ENCODE data around the gene LIPG. TPM values are rescaled to one million over a fixed set of nuclear protein-coding genes. Genes with fewer than 3 reads are reported as not detected.

The LIPG gene
- total RNA-seq, 1 donor from 2014 or later, result not detected

DNA sequence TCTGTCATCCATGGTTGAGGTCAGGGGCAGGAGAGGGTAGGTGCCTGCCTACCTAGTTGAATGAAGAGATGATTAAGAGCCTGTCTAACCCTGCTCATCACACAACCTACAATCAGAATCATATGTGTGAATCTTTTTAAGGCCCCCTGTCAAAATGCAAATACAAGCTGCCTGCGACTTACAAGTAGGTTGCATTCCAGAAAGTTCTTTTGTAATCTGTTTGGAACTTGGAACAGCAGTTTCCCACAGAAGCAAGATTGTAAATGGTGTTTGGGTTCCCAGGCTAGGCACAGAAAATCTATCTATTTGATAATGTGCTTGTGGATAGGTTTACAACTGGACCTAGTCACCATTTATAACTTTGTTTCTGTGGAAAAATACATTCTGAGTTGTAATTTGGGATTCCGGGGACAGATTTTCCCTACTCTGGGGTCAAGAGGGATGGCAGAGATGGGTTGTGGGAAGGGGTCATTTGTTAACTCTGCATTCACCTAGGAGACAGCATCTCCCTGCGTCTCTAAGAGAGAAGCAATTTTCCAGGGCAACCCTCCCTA is 4.4 kb downstream of the LIPG start:
- DNase-seq, result no peak
- Histone ChIP-seq H3K4me1 (peaks cover 24% of the 10 kb centered on the region), H3K36me3 (no peaks in the 10 kb centered on the region), H3K9me3 (replicated peaks) (no peaks in the 10 kb centered on the region), H3K27ac (replicated peaks) (no peak overlapping the region), H3K27me3 (ENCODE audit: low read depth) (peaks cover 76% of the 10 kb centered on the region), H3K4me3 (no peak overlapping the region)
- intact Hi-C loops (cut with micrococcal nuclease), result no loop called here
- TF ChIP-seq, protein P1, sequence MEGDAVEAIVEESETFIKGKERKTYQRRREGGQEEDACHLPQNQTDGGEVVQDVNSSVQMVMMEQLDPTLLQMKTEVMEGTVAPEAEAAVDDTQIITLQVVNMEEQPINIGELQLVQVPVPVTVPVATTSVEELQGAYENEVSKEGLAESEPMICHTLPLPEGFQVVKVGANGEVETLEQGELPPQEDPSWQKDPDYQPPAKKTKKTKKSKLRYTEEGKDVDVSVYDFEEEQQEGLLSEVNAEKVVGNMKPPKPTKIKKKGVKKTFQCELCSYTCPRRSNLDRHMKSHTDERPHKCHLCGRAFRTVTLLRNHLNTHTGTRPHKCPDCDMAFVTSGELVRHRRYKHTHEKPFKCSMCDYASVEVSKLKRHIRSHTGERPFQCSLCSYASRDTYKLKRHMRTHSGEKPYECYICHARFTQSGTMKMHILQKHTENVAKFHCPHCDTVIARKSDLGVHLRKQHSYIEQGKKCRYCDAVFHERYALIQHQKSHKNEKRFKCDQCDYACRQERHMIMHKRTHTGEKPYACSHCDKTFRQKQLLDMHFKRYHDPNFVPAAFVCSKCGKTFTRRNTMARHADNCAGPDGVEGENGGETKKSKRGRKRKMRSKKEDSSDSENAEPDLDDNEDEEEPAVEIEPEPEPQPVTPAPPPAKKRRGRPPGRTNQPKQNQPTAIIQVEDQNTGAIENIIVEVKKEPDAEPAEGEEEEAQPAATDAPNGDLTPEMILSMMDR (IDR thresholded peaks at IDR 0.05; ENCODE audit: borderline replicate concordance), result no peak

DNA sequence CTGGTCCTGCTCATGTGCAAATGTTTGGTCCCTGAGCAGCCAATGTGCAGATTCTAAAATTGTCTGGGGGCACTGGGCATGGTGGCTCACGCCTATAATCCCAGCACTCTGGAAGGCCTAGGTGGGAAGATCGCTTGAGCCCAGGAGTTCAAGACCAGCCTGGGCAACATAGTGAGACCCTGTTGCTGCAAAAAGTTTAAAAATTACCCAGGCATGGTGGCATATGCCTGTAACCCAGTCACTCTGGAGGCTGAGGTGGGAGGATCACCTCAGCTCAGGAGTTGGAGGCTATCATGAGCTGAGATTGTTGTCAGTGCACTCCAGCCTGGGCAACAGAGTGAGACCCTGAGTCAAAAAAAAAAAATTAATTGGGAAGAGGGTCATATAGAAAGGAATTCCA is 5.1 kb downstream of the LIPG start:
- DNase-seq, result no peak
- TF ChIP-seq, protein P1 (IDR thresholded peaks at IDR 0.05; ENCODE audit: borderline replicate concordance), result no peak
- no peaks in the 10 kb centered on the region for H3K36me3 ChIP-seq
- no peak overlapping the region for H3K4me3 ChIP-seq
- H3K27ac ChIP-seq (replicated peaks), result no peak overlapping the region
- intact Hi-C loops (cut with micrococcal nuclease), result no loop called here
- H3K4me1 ChIP-seq, result peaks cover 17% of the 10 kb centered on the region
- peaks cover 71% of the 10 kb centered on the region for H3K27me3 ChIP-seq (ENCODE audit: low read depth)
- H3K9me3 ChIP-seq (replicated peaks), result no peaks in the 10 kb centered on the region

DNA sequence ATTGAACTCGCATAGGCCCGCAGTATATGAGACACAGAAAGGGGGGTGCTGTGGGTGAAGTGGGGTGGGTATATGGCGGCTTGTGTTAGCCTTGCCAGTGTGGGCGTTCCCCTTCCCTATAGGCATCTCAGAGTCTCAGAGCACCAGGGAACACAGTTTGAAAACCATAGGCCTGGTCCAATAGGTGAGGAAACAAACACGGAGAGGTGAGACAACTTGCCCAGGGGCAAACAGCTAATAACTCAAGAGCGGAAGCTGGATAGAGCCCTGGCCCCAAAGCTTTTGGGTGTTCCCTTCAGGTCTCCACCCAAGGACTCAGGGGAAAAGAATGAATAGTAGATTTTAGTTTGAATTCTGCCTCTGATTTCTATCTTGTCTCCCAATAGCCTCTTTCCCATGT is 7.9 kb downstream of the LIPG start:
- no peaks in the 10 kb centered on the region for H3K9me3 ChIP-seq (replicated peaks)
- intact Hi-C loops (cut with micrococcal nuclease), result no loop called here
- H3K36me3 ChIP-seq, result no peaks in the 10 kb centered on the region
- DNase-seq, result no peak
- H3K27ac ChIP-seq (replicated peaks), result no peak overlapping the region
- TF ChIP-seq, protein P1 (IDR thresholded peaks at IDR 0.05; ENCODE audit: borderline replicate concordance), result no peak
- peaks cover 44% of the 10 kb centered on the region for H3K27me3 ChIP-seq (ENCODE audit: low read depth)
- no peak overlapping the region for H3K4me3 ChIP-seq
- H3K4me1 ChIP-seq, result peaks cover 3% of the 10 kb centered on the region

DNA sequence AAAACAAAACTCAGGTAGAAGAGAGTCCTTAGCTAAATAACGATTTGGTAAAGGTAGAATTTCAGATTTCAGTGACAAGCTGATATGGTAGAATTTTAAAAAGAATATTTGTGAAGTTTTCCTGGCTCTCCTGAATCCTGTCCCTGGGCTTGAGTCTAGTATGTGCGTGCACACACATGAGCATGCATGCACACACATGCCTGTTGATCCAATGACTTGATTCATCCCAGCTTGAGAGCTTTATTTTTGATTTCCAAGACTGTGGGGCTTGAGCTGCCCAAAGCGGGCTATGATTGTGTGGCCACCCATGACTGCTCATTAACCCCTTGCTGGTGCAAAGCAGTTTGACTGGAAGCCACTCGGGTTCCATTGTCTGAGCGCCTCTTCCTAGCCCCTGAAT is 9.0 kb downstream of the LIPG start:
- no peak for DNase-seq
- Histone ChIP-seq H3K4me1 (no peaks in the 10 kb centered on the region), H3K4me3 (no peak overlapping the region), H3K9me3 (replicated peaks) (no peaks in the 10 kb centered on the region), H3K27me3 (ENCODE audit: low read depth) (peaks cover 33% of the 10 kb centered on the region), H3K27ac (replicated peaks) (no peak overlapping the region), H3K36me3 (no peaks in the 10 kb centered on the region)
- intact Hi-C loops (cut with micrococcal nuclease), result no loop called here
- TF ChIP-seq, protein P1 (IDR thresholded peaks at IDR 0.05; ENCODE audit: borderline replicate concordance), result no peak

DNA sequence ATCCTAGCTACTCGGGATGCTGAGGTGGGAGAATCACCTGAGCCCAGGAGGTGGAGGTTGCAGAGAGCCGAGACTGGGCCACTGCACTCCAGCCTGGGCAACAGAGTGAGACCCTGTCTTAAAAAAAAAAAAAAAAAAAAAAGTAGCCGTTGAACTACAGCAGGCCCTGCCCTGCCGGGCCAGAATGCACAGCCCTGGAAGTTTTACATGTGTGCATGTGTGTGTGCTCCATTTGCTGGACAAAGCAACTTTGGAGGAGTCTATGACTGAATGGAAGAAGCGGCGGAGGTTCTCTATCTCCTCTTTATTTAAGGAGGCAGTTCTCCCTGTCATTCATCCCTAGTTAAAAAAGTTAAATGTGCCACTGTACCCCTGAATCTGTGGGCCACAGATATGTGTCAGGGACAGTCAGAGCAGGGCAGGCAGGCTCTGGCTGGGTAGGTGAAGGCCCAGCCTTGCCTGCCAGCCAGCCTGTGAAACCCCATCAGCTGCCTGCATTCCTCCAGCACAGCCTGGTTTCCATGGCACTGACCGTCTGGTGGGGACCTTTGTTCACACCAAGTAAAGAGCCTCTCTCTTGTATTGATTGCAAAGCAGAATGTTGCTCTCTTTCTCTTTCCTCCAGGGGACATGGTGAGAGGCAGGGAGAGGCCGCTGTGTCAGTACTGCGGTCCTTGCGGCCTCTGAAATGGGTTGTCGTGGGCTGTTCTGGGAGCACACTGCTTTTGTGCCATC is 10.9 kb downstream of the LIPG start:
- no peaks in the 10 kb centered on the region for H3K36me3 ChIP-seq
- TF ChIP-seq, protein P1 (IDR thresholded peaks at IDR 0.05; ENCODE audit: borderline replicate concordance), result no peak
- H3K4me1 ChIP-seq, result no peaks in the 10 kb centered on the region
- peaks cover 20% of the 10 kb centered on the region for H3K27me3 ChIP-seq (ENCODE audit: low read depth)
- no peak overlapping the region for H3K27ac ChIP-seq (replicated peaks)
- no peak overlapping the region for H3K4me3 ChIP-seq
- intact Hi-C loops (cut with micrococcal nuclease), result no loop called here
- no peaks in the 10 kb centered on the region for H3K9me3 ChIP-seq (replicated peaks)
- no peak for DNase-seq
